Measurements from ENCODE around the gene CYTH2.

CYTH2 gene

DNA sequence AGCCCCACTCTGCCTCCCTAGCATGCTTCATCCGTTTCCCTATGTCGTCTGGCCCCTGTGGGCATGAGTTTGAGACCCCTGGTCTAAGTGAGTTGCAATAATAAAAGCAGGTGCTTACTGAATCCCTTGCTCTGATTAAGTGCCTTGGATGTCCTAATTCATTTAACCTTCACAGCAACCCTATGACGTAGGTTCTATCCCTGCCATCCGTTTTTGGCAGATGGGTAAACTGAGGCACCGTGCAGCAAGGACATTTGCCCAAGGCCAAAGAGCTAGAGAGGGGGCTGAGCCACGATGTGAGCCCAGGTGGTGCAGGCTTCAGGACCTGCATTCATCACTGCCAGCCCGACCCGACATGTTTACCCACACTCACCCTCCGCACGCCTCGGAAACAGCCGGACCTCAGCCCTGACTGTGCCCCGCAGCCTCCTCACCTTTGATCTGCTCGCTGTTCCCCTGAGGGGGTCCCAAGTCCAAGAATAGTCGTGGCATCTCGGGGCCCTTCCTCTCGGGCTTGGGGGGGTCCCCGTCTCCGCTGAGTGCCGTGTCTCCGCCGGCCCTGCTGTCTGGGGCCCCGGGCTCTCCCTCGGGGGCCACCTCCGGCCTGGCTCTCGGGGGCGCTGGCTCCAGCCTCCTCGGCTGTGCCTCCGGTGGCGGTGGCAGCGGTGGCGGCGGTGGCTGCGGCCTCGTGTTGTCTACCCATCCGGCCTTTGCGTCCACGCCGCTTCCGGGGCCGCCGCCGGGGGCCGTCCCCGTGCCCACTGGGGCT lies 28.0 kb downstream of the CYTH2 start:
- Histone ChIP-seq H3K9ac (ENCODE audit: low read depth, low read length) (no peak overlapping the region), H3K4me2 (ENCODE audit: insufficient read depth, low read length) (no peak overlapping the region), H3K36me3 (ENCODE audit: insufficient read depth, low read length) (no peaks in the 10 kb centered on the region), H3K27ac (ENCODE audit: low read length) (no peak overlapping the region), H3K27me3 (ENCODE audit: insufficient read depth, low read length, poor library complexity) (no peaks in the 10 kb centered on the region), H4K20me1 (ENCODE audit: insufficient read depth, low read length) (no peaks in the 10 kb centered on the region), H3K4me3 (ENCODE audit: low read depth in 1 of 2, low read length in 2 of 2) (no peak overlapping the region), H2AFZ (ENCODE audit: low read depth, low read length) (no peak overlapping the region), H3K9me3 (ENCODE audit: insufficient read depth, low read length, severe bottlenecking) (no peaks in the 10 kb centered on the region), H3K4me1 (ENCODE audit: insufficient read depth, low read length) (peaks cover 21% of the 10 kb centered on the region), H3K79me2 (ENCODE audit: insufficient read depth, low read length) (no peaks in the 10 kb centered on the region)
- DNase-seq (no peak), ATAC-seq (ENCODE audit: insufficient read depth, low read depth) (no peak)
- TF ChIP-seq, protein P1, sequence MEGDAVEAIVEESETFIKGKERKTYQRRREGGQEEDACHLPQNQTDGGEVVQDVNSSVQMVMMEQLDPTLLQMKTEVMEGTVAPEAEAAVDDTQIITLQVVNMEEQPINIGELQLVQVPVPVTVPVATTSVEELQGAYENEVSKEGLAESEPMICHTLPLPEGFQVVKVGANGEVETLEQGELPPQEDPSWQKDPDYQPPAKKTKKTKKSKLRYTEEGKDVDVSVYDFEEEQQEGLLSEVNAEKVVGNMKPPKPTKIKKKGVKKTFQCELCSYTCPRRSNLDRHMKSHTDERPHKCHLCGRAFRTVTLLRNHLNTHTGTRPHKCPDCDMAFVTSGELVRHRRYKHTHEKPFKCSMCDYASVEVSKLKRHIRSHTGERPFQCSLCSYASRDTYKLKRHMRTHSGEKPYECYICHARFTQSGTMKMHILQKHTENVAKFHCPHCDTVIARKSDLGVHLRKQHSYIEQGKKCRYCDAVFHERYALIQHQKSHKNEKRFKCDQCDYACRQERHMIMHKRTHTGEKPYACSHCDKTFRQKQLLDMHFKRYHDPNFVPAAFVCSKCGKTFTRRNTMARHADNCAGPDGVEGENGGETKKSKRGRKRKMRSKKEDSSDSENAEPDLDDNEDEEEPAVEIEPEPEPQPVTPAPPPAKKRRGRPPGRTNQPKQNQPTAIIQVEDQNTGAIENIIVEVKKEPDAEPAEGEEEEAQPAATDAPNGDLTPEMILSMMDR (IDR thresholded peaks at IDR 0.05; ENCODE audit: borderline replicate concordance, extremely low read depth, low read length, poor library complexity, severe bottlenecking) = no peak
- TF ChIP-seq EZH2 (IDR thresholded peaks at IDR 0.05; ENCODE audit: borderline replicate concordance, low read depth, low read length, severe bottlenecking) = no peak

DNA sequence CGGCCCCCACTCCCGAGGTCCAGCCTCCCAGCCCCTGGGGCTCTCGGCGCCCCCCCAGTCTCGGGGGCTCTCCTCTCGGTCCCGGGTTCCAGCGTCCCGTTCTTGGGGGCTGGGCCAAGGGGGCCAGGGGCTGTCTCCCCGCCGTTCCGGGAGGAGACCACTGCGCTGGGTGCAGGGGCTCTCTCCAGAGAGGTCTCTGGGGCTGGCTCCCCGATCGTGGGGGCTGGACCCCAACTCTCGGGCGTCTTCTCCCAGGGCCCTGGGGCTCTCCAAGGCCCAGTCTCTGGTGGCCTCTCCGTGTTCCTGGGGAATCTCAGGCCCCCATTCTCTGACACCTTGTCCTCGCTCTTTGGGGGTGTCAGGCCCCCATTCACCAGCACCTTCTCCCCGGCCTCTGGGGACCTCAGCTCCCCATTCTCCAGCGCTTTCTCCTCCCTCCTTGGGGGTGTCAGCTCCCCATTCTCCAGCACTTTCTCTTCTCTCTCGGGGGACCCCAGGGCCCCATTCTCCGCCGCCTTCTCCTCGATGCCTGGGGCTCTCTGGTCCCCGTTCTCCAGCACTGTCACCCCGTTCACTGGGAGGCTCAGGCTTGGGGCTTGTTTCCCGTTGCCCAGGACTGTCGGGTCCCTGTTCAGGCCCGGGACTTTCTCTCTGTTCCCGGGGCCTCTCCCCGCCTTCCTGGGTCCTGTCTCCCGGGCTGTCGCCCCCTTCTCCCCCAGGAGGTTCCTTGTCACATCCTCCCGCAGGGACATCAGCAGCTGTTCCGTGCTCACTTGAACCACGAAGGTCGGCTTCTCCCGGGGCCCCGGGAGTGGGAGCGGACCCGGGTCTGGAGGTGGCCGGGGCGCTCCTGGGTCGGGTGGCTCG lies 28.8 kb downstream of the CYTH2 start:
- DNase-seq (no peak), ATAC-seq (ENCODE audit: insufficient read depth, low read depth) (no peak)
- Histone ChIP-seq H3K4me1 (ENCODE audit: insufficient read depth, low read length) (peaks cover 19% of the 10 kb centered on the region), H3K27ac (ENCODE audit: low read length) (no peak overlapping the region), H3K4me2 (ENCODE audit: insufficient read depth, low read length) (no peak overlapping the region), H3K4me3 (ENCODE audit: low read depth in 1 of 2, low read length in 2 of 2) (no peak overlapping the region), H4K20me1 (ENCODE audit: insufficient read depth, low read length) (no peaks in the 10 kb centered on the region), H3K27me3 (ENCODE audit: insufficient read depth, low read length, poor library complexity) (no peaks in the 10 kb centered on the region), H2AFZ (ENCODE audit: low read depth, low read length) (no peak overlapping the region), H3K36me3 (ENCODE audit: insufficient read depth, low read length) (no peaks in the 10 kb centered on the region), H3K9me3 (ENCODE audit: insufficient read depth, low read length, severe bottlenecking) (no peaks in the 10 kb centered on the region), H3K9ac (ENCODE audit: low read depth, low read length) (no peak overlapping the region), H3K79me2 (ENCODE audit: insufficient read depth, low read length) (no peaks in the 10 kb centered on the region)
- no peak for TF ChIP-seq EZH2 (IDR thresholded peaks at IDR 0.05; ENCODE audit: borderline replicate concordance, low read depth, low read length, severe bottlenecking)
- TF ChIP-seq, protein P1 (IDR thresholded peaks at IDR 0.05; ENCODE audit: borderline replicate concordance, extremely low read depth, low read length, poor library complexity, severe bottlenecking) = no peak

DNA sequence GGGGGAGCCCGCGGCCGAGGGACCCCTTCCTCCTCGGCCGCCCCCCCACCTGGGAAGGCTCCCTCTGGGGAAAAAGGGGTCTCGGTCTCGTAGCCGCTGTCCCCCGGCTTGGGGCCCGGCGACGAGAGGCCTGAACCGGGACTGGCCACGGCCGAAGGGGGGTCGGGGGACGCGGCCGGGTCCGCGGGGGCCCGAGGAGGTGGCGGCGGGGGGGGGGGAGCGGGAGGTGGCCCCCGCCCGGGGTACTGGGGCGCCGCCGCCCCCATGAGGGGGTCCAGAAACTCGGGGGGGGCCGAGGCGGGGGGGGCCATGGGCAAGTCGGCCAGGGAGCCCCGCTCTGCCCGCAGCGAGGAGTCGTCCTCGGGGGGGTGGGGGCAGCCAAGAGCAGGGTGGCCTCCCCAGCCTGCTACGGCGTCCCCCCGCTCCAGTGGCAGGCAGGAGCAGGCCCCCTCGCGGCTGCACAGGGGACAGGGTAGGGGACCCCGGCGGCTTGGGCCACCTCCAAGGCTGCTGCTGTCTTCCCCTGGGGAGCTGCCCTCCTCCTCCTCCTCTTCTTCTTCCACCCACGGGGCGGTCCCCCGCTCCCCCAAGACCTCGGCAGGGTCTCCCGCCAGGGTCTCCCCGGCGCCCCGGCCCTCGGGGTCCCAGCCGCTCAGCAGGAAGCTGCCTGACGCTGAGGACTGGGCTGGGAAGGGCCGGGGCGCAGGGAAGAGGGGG lies 29.6 kb downstream of the CYTH2 start:
- H3K4me3 ChIP-seq (ENCODE audit: low read depth in 1 of 2, low read length in 2 of 2) = no peak overlapping the region
- DNase-seq (no peak), ATAC-seq (ENCODE audit: insufficient read depth, low read depth) (no peak)
- no peak overlapping the region for H2AFZ ChIP-seq (ENCODE audit: low read depth, low read length)
- no peaks in the 10 kb centered on the region for H4K20me1 ChIP-seq (ENCODE audit: insufficient read depth, low read length)
- H3K9me3 ChIP-seq (ENCODE audit: insufficient read depth, low read length, severe bottlenecking) = no peaks in the 10 kb centered on the region
- H3K27me3 ChIP-seq (ENCODE audit: insufficient read depth, low read length, poor library complexity) = no peaks in the 10 kb centered on the region
- no peaks in the 10 kb centered on the region for H3K36me3 ChIP-seq (ENCODE audit: insufficient read depth, low read length)
- TF ChIP-seq, protein P1 (IDR thresholded peaks at IDR 0.05; ENCODE audit: borderline replicate concordance, extremely low read depth, low read length, poor library complexity, severe bottlenecking) = no peak
- TF ChIP-seq EZH2 (IDR thresholded peaks at IDR 0.05; ENCODE audit: borderline replicate concordance, low read depth, low read length, severe bottlenecking) = no peak
- H3K4me1 ChIP-seq (ENCODE audit: insufficient read depth, low read length) = peaks cover 19% of the 10 kb centered on the region
- H3K4me2 ChIP-seq (ENCODE audit: insufficient read depth, low read length) = no peak overlapping the region
- H3K27ac ChIP-seq (ENCODE audit: low read length) = no peak overlapping the region
- H3K79me2 ChIP-seq (ENCODE audit: insufficient read depth, low read length) = no peaks in the 10 kb centered on the region
- H3K9ac ChIP-seq (ENCODE audit: low read depth, low read length) = no peak overlapping the region
